ENCODE results near the gene CCDC159.
"Not testable (repeated sequence)": the region's sequence is repeated elsewhere in the genome, so short reads cannot be mapped to it uniquely, and the experiment has no call there.

The CCDC159 gene

GRCh38 chr19:11304936-11305335 is 41.4 kb upstream of the CCDC159 start:
- ChIA-PET POLR2A (no interaction called here), CTCF (interaction anchor here (1.0 to 2.8 kb wide), 2 partner anchors 11 to 17 kb away, joined by 4 to 8 read pairs; no protein-coding TSS in a partner anchor)
- H3K4me1 ChIP-seq (ENCODE audit: control insufficient read depth, insufficient read depth, low read length), result no peaks in the 10 kb centered on the region
- no peak overlapping the region for H3K4me3 ChIP-seq (ENCODE audit: low read depth, low read length)
- TF ChIP-seq GFI1B (tag by site-specific recombination; IDR thresholded peaks at IDR 0.05), result no peak
- no peak for TF ChIP-seq ZNF560 (tag by site-specific recombination; IDR thresholded peaks at IDR 0.05; ENCODE audit: borderline replicate concordance)
- no peak for TF ChIP-seq ZNF292 (tag by site-specific recombination; IDR thresholded peaks at IDR 0.05; ENCODE audit: borderline replicate concordance, low read depth)
- TF ChIP-seq ZNF16 (tag by site-specific recombination; IDR thresholded peaks at IDR 0.05; ENCODE audit: low read depth), result no peak
- TF ChIP-seq ZNF660 (tag by site-specific recombination; IDR thresholded peaks at IDR 0.05), result no peak
- peak; percentile 71 for TF ChIP-seq ZNF664 (tag by site-specific recombination; IDR thresholded peaks at IDR 0.05)
- no peaks in the 10 kb centered on the region for H3K9me3 ChIP-seq (ENCODE audit: control insufficient read depth, insufficient read depth, low read depth, low read length)
- no peak overlapping the region for H3K27ac ChIP-seq (ENCODE audit: extremely low read depth, low read depth, low read length)
- H3K36me3 ChIP-seq (ENCODE audit: control insufficient read depth in 2 of 2, insufficient read depth in 1 of 2, low read length in 2 of 2), result no peaks in the 10 kb centered on the region

- Histone ChIP-seq H3K4me3 (ENCODE audit: low read depth, low read length) (no peak overlapping the region), H3K27ac (ENCODE audit: extremely low read depth, low read depth, low read length) (no peak overlapping the region), H3K36me3 (ENCODE audit: control insufficient read depth in 2 of 2, insufficient read depth in 1 of 2, low read length in 2 of 2) (no peaks in the 10 kb centered on the region), H3K9me3 (ENCODE audit: control insufficient read depth, insufficient read depth, low read depth, low read length) (no peaks in the 10 kb centered on the region), H3K4me1 (ENCODE audit: control insufficient read depth, insufficient read depth, low read length) (no peaks in the 10 kb centered on the region)
- ChIA-PET CTCF (interaction anchor here (0.5 to 2.8 kb wide), 4 partner anchors 16 to 1826 kb away, joined by 3 to 8 read pairs (median 3); no protein-coding TSS in a partner anchor), POLR2A (interaction anchor here (0.5 to 0.6 kb wide), 2 partner anchors 27 to 77 kb away, joined by 3 read pairs; no protein-coding TSS in a partner anchor)
- TF ChIP-seq ZBTB48 (tag by site-specific recombination; IDR thresholded peaks at IDR 0.05) (no peak), ZFP3 (tag by site-specific recombination; IDR thresholded peaks at IDR 0.05; ENCODE audit: low read depth) (no peak), ZNF121 (tag by site-specific recombination; IDR thresholded peaks at IDR 0.05) (0 out of 2 replicates have a peak, but pooled peaks have one; percentile 8), ZNF366 (tag by site-specific recombination; conservative IDR thresholded peaks at IDR 0.05) (no peak)
- TF ChIP-seq, protein P1, sequence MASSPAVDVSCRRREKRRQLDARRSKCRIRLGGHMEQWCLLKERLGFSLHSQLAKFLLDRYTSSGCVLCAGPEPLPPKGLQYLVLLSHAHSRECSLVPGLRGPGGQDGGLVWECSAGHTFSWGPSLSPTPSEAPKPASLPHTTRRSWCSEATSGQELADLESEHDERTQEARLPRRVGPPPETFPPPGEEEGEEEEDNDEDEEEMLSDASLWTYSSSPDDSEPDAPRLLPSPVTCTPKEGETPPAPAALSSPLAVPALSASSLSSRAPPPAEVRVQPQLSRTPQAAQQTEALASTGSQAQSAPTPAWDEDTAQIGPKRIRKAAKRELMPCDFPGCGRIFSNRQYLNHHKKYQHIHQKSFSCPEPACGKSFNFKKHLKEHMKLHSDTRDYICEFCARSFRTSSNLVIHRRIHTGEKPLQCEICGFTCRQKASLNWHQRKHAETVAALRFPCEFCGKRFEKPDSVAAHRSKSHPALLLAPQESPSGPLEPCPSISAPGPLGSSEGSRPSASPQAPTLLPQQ (tag by site-specific recombination; IDR thresholded peaks at IDR 0.05), result no peak
These were observed 40.0 kb upstream of the CCDC159 start for GRCh38 chr19:11306337-11306736.

DNA sequence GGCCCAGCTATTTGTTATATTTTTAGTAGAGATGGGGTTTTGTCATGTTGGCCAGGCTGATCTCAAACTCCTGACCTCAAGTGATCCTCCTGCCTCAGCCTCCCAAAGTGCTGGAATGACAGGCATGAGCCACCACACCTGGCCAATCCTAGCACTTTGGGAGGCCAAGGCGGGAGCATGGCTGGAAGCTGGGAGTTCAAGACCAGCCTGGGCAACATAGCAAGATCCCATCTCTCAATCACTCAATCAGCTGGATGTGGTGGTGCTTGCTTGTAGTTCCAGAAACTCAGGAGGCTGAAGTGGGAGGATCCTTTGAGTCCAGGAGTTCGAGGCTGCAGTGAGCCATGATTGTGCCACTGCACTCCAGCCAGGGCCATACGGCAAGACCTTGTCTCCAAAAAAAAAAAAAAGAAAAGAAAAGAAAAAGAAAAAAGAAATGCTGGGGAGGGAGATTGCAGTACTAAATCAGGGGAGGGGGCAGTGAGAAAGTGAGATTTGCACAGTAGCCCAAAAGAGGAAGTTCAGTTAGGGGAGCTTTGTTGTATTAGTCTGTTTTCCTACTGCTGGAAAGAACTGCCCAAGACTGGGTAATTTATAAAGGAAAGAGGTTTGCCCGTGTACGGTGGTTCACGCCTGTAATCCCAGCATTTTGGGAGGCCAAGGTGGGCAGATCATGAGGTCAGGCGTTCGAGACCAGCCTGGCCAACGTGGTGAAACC is 25.9 kb upstream of the CCDC159 start:
- POLR2A ChIA-PET, result interaction anchor here (0.7 to 1.3 kb wide), 2 partner anchors 54 to 63 kb away, joined by 4 to 6 read pairs; partner anchors contain the start of gene SWSAP1
- H3K36me3 ChIP-seq (ENCODE audit: control insufficient read depth in 2 of 2, insufficient read depth in 1 of 2, low read length in 2 of 2); CTCF ChIA-PET; H3K4me3 ChIP-seq (ENCODE audit: low read depth, low read length); H3K27ac ChIP-seq (ENCODE audit: extremely low read depth, low read depth, low read length); H3K9me3 ChIP-seq (ENCODE audit: control insufficient read depth, insufficient read depth, low read depth, low read length): not testable (repeated sequence)
- peaks cover 20% of the 10 kb centered on the region for H3K4me1 ChIP-seq (ENCODE audit: control insufficient read depth, insufficient read depth, low read length)
- TF ChIP-seq ZNF121 (tag by site-specific recombination; IDR thresholded peaks at IDR 0.05), result peak; percentile 93

GRCh38 chr19:11321191-11322126 is 24.9 kb upstream of the CCDC159 start:
- ChIA-PET CTCF (interaction anchor here (0.5 to 1.9 kb wide), 5 partner anchors 12 to 60 kb away, joined by 3 to 10 read pairs (median 5); no protein-coding TSS in a partner anchor), POLR2A (interaction anchor here (0.9 to 4.1 kb wide), 2 partner anchors 53 to 114 kb away, joined by 3 to 14 read pairs; partner anchors contain the start of genes ODAD3, PRKCSH and SWSAP1)
- TF ChIP-seq, protein P2, sequence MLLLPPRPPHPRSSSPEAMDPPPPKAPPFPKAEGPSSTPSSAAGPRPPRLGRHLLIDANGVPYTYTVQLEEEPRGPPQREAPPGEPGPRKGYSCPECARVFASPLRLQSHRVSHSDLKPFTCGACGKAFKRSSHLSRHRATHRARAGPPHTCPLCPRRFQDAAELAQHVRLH (tag by site-specific recombination; IDR thresholded peaks at IDR 0.05), result 0 out of 2 replicates have a peak, but pooled peaks have one; percentile 36
- peak; percentile 91 for TF ChIP-seq ZNF16 (tag by site-specific recombination; IDR thresholded peaks at IDR 0.05; ENCODE audit: low read depth)
- TF ChIP-seq, protein P3, sequence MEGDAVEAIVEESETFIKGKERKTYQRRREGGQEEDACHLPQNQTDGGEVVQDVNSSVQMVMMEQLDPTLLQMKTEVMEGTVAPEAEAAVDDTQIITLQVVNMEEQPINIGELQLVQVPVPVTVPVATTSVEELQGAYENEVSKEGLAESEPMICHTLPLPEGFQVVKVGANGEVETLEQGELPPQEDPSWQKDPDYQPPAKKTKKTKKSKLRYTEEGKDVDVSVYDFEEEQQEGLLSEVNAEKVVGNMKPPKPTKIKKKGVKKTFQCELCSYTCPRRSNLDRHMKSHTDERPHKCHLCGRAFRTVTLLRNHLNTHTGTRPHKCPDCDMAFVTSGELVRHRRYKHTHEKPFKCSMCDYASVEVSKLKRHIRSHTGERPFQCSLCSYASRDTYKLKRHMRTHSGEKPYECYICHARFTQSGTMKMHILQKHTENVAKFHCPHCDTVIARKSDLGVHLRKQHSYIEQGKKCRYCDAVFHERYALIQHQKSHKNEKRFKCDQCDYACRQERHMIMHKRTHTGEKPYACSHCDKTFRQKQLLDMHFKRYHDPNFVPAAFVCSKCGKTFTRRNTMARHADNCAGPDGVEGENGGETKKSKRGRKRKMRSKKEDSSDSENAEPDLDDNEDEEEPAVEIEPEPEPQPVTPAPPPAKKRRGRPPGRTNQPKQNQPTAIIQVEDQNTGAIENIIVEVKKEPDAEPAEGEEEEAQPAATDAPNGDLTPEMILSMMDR (tag by site-specific recombination; IDR thresholded peaks at IDR 0.05), result no peak
- Histone ChIP-seq H3K9me3 (ENCODE audit: control insufficient read depth, insufficient read depth, low read depth, low read length) (no peaks in the 10 kb centered on the region), H3K4me1 (ENCODE audit: control insufficient read depth, insufficient read depth, low read length) (peaks cover 20% of the 10 kb centered on the region), H3K27ac (ENCODE audit: extremely low read depth, low read depth, low read length) (no peak overlapping the region), H3K36me3 (ENCODE audit: control insufficient read depth in 2 of 2, insufficient read depth in 1 of 2, low read length in 2 of 2) (no peaks in the 10 kb centered on the region; a peak in 1 of 3 replicates), H3K4me3 (ENCODE audit: low read depth, low read length) (no peak overlapping the region)
